ENCODE results near the gene RUBCNL.
"Not testable (repeated sequence)": the region's sequence is repeated elsewhere in the genome, so short reads cannot be mapped to it uniquely, and the experiment has no call there.

Gene RUBCNL

GRCh38 chr13:46387064-46387851 is at the start of gene RUBCNL:
Gene RUBCNL (minus strand): TSS chr13:46387252. CDS start chr13:46372475, 14,777 bp downstream.
- no peak for DNase-seq (ENCODE audit: low read depth, low spot score)

GRCh38 chr13:46429558-46429957 is 42.5 kb upstream of the RUBCNL start:
- DNase-seq (ENCODE audit: low read depth, low spot score), result not testable (repeated sequence)

- no peak for DNase-seq (ENCODE audit: low read depth, low spot score)
Measured at GRCh38 chr13:46405457-46405856, 18.4 kb upstream of the RUBCNL start.

- DNase-seq (ENCODE audit: low read depth, low spot score), result no peak
Measured at GRCh38 chr13:46404733-46405100, 17.7 kb upstream of the RUBCNL start.

- DNase-seq (ENCODE audit: low read depth, low spot score), result no peak
Measured at GRCh38 chr13:46403851-46404732, 17.0 kb upstream of the RUBCNL start.

- no peak for DNase-seq (ENCODE audit: low read depth, low spot score)
Measured at GRCh38 chr13:46402178-46402577, 15.1 kb upstream of the RUBCNL start.

- DNase-seq (ENCODE audit: low read depth, low spot score), result no peak
Measured at GRCh38 chr13:46401432-46401831, 14.4 kb upstream of the RUBCNL start.

- no peak for DNase-seq (ENCODE audit: low read depth, low spot score)
Measured at GRCh38 chr13:46396341-46396740, 9.3 kb upstream of the RUBCNL start.

- DNase-seq (ENCODE audit: low read depth, low spot score), result no peak
Measured at GRCh38 chr13:46392967-46393366, 5.9 kb upstream of the RUBCNL start.

GRCh38 chr13:46389457-46390451 is 2.7 kb upstream of the RUBCNL start:
- DNase-seq (ENCODE audit: low read depth, low spot score), result no peak

GRCh38 chr13:46388846-46389245 is 1.8 kb upstream of the RUBCNL start:
- DNase-seq (ENCODE audit: low read depth, low spot score), result no peak

- no peak for DNase-seq (ENCODE audit: low read depth, low spot score)
Measured at GRCh38 chr13:46388308-46388707, 1.3 kb upstream of the RUBCNL start.

GRCh38 chr13:46386392-46387063 is 524 bp downstream of the RUBCNL start:
- DNase-seq (ENCODE audit: low read depth, low spot score), result no peak

GRCh38 chr13:46385946-46386345 is 1.1 kb downstream of the RUBCNL start:
- DNase-seq (ENCODE audit: low read depth, low spot score), result no peak

- DNase-seq (ENCODE audit: low read depth, low spot score), result no peak
Measured at GRCh38 chr13:46383383-46383782, 3.7 kb downstream of the RUBCNL start.

- no peak for DNase-seq (ENCODE audit: low read depth, low spot score)
Measured at GRCh38 chr13:46382224-46382623, 4.8 kb downstream of the RUBCNL start.

GRCh38 chr13:46380242-46380641 is 6.8 kb downstream of the RUBCNL start:
- DNase-seq (ENCODE audit: low read depth, low spot score), result no peak

- DNase-seq (ENCODE audit: low read depth, low spot score), result no peak
Measured at GRCh38 chr13:46379611-46380010, 7.4 kb downstream of the RUBCNL start.

- DNase-seq (ENCODE audit: low read depth, low spot score), result no peak
Measured at GRCh38 chr13:46378411-46378810, 8.6 kb downstream of the RUBCNL start.

- no peak for DNase-seq (ENCODE audit: low read depth, low spot score)
Measured at GRCh38 chr13:46377554-46377953, 9.5 kb downstream of the RUBCNL start.

GRCh38 chr13:46374710-46375109 is 12.3 kb downstream of the RUBCNL start:
- no peak for DNase-seq (ENCODE audit: low read depth, low spot score)

All from smooth muscle cell of the brain vasculature (primary cell).